ENCODE measurements around the gene FMNL2.
"Not testable (repeated sequence)": the region's sequence is repeated elsewhere in the genome, so short reads cannot be mapped to it uniquely, and the experiment has no call there.

Gene FMNL2

GRCh38 chr2:152376385-152376784 lies 41.4 kb downstream of the FMNL2 start:
- DNase-seq (ENCODE audit: low read depth in 2 of 2), result no peak

DNA sequence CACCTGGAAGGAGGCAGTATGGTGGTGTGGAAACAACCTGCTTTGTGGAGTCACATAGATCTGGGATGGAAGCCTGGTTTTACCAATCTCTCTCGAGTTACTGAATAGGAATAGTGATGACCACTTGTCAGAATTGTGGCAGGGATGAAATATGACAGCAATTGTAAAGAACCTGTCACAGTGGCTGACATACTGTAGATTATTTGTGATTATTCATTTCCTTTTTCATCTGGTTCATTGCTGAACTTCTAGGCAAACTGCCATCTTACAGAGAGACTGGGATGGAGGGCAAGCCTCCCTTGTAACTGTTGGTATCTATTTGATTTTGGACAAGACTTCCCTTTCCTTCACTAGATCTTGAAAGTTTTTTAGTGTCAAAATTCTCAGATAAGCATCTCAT lies 42.0 kb downstream of the FMNL2 start:
- no peak for DNase-seq (ENCODE audit: low read depth in 2 of 2)

- DNase-seq (ENCODE audit: low read depth in 2 of 2), result no peak
Observed at GRCh38 chr2:152379089-152379488, 44.1 kb downstream of the FMNL2 start.

- DNase-seq (ENCODE audit: low read depth in 2 of 2), result no peak
Observed at GRCh38 chr2:152380261-152381055, 45.5 kb downstream of the FMNL2 start.

DNA sequence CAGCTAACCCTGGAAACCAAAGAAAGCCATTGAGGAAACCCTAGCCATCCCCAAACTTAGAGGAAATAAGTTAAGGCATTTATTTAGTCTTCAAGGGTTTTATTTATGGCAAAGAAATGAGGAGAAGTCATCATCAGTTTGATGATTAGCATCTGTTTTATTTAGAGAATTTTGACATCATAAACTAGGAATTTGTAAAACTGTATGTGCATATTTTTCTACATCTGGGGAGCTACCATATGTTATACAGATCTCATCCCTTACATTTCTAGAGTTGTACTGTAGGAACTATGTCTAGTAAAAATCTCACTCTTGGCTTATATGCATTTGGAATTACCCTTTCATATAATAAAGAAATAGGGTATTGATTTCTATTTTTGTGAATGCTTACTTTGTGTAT lies 48.7 kb downstream of the FMNL2 start:
- DNase-seq (ENCODE audit: low read depth in 2 of 2), result no peak

DNA sequence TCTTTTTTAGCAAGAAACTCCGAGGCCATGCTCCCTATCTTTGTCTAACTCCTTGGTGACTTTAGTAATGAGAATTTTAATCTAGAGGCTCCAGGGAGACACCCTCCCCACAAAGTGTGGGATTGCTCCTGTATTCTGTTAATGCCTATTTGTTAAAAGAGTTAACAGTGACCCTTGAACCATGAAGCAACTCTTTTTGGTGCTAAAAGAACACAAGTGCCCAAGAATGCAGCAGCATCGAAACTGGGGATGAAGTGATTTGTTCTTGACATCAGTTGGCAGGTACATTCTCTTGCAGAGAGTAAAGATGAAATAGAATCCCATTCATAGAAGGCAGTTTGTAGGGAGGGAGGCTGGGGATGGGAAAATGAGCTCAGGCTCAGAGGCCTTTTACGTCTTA lies 50.0 kb downstream of the FMNL2 start:
- DNase-seq (ENCODE audit: low read depth in 2 of 2), result no peak

- no peak for DNase-seq (ENCODE audit: low read depth in 2 of 2)
Observed at GRCh38 chr2:152385650-152386049, 50.7 kb downstream of the FMNL2 start.

GRCh38 chr2:152386266-152386665 lies 51.3 kb downstream of the FMNL2 start:
- DNase-seq (ENCODE audit: low read depth in 2 of 2), result no peak

GRCh38 chr2:152387041-152387440 lies 52.1 kb downstream of the FMNL2 start:
- DNase-seq (ENCODE audit: low read depth in 2 of 2), result no peak

DNA sequence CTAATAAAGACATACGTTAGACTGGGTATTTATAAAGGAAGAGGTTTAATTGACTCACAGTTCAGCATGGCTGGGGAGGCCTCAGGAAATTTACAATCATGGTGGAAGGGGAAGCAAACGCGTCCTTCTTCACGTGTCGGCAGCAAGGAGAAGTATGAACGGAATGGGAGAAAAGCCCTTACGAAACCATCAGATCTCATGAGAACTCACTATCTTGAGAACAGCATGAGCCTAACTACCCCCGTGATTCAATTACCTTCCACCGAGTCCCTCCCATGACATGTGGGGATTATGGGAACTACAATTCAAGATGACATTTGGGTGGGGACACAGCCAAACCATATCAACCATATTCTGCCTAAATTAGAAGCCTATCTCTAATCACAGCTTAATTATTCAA lies 53.3 kb downstream of the FMNL2 start:
- not testable (repeated sequence) for DNase-seq (ENCODE audit: low read depth in 2 of 2)

DNA sequence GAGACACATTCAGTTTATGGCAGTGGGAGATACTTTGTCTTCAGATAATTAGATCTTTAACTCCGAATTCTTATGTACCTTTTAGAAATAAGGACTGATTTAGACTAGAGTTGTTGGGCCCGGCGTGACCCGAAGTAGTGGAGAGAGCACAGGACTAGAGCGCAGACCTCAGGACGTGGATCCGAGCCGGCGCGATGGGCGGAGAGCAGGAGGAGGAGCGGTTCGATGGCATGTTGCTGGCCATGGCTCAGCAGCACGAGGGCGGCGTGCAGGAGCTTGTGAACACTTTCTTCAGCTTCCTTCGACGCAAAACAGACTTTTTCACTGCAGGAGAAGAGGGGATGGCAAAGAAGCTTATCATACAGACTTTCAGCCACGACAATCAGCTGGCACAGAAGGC lies 54.5 kb downstream of the FMNL2 start:
- DNase-seq (ENCODE audit: low read depth in 2 of 2), result no peak

DNA sequence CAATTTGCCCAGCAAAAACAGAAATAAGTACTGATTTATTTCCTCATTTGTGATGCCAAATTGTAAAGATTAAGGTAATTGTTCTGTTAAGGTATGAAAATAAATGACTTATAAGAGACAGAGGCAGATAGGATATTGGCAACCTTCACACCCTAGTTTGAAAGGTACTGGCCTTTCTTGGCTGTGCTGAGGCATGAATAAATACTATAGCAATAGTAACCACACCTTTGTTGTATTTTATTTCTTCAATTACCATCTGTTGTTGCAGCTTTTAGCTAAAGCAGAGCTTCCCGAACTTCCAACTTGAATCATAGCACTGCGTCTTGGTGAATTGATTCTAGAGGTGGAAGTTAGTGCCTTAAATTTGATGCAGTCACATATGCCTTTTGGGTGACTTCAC lies 55.9 kb downstream of the FMNL2 start:
- DNase-seq (ENCODE audit: low read depth in 2 of 2), result no peak

GRCh38 chr2:152391318-152391717 lies 56.3 kb downstream of the FMNL2 start:
- no peak for DNase-seq (ENCODE audit: low read depth in 2 of 2)

DNA sequence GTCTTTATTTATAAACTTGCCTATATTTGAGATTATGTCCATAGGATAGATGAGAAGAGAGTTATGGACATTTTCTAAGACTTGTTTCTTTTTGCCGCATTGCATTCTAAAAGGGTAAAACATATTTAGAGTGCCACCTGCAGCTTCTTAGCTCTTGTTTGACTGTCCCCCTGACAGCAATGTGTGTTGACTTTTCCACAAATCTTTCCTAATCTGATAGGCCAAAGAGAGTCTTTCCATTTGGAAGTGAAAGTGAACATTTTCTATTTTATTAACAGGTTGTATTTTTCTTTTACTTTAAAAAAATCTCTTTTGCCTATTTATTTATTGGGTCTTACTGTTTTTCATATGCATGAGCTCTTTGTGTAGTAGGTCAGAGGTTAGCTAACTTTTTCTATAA lies 58.4 kb downstream of the FMNL2 start:
- DNase-seq (ENCODE audit: low read depth in 2 of 2), result no peak

DNA sequence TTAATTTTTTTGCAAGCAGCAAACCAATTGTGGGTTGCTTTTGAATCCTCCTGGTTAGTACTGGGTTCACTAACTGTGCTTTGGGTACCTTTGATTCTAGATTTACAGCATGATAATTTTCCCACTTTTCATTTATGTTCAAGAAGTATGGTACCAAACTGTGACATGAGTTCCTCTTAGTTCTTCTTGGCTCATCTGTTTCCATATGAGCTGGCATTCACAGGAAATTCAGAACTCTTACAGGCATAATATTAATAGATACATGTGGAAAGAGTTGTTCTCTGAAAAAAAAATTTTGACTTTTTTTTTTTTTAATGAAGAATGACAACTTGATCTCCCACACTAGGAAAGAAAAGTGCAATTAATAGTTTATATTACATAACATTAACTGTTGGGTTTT lies 59.4 kb downstream of the FMNL2 start:
- DNase-seq (ENCODE audit: low read depth in 2 of 2), result no peak

GRCh38 chr2:152395103-152395502 lies 60.1 kb downstream of the FMNL2 start:
- no peak for DNase-seq (ENCODE audit: low read depth in 2 of 2)

GRCh38 chr2:152395572-152395971 lies 60.6 kb downstream of the FMNL2 start:
- no peak for DNase-seq (ENCODE audit: low read depth in 2 of 2)

GRCh38 chr2:152396051-152396511 lies 61.1 kb downstream of the FMNL2 start:
- no peak for DNase-seq (ENCODE audit: low read depth in 2 of 2)

GRCh38 chr2:152396763-152397162 lies 61.8 kb downstream of the FMNL2 start:
- DNase-seq (ENCODE audit: low read depth in 2 of 2), result no peak

- no peak for DNase-seq (ENCODE audit: low read depth in 2 of 2)
Observed at GRCh38 chr2:152399003-152399402, 64.0 kb downstream of the FMNL2 start.

GRCh38 chr2:152400607-152401214 lies 65.7 kb downstream of the FMNL2 start:
- DNase-seq (ENCODE audit: low read depth in 2 of 2), result no peak

- DNase-seq (ENCODE audit: low read depth in 2 of 2), result no peak
Observed at GRCh38 chr2:152402780-152403759, 68.1 kb downstream of the FMNL2 start.

Data from stimulated activated CD8-positive, alpha-beta memory T cell treated with anti-CD3 and anti-CD28 coated beads, Interleukin-7, amount 100 ng/mL, for 1 hour (primary cell).